Hematopoietic multipotent progenitor cell (in vitro differentiated cells): ENCODE results near the gene SCYGR3. TPM values are rescaled to one million over a fixed set of nuclear protein-coding genes. Genes with fewer than 3 reads are reported as not detected.

Source experiments
- DNase-seq, 3 donors: peaks; one replicate each; pipeline ENCODE4 v3.0.0-alpha.2; 2011 to 2015; ENCODE audit warnings: low read depth in 2 of 3, low spot score in 2 of 3
- total RNA-seq: library from RNA; depleted of rRNA; stranded (reverse); fragments of >200 nt; gene quantifications from one replicate; pipeline ENCODE4 v1.2.3, GENCODE V29; 2012

SCYGR3 gene
- not detected for total RNA-seq

- no peak for DNase-seq
These were observed at the start of gene SCYGR3 for GRCh38 chr2:227614740-227615139. TSS of gene SCYGR3 (minus strand) at chr2:227614840. CDS start at chr2:227614840, 0 bp downstream.

GRCh38 chr2:227661827-227662226 lies 47.2 kb upstream of the SCYGR3 start:
- DNase-seq: no peak

GRCh38 chr2:227661025-227661649 lies 46.5 kb upstream of the SCYGR3 start:
- DNase-seq: no peak

GRCh38 chr2:227657199-227657845 lies 42.7 kb upstream of the SCYGR3 start:
- no peak for DNase-seq

- no peak for DNase-seq
These were observed 40.8 kb upstream of the SCYGR3 start for GRCh38 chr2:227655454-227655853.

- no peak for DNase-seq
These were observed 39.8 kb upstream of the SCYGR3 start for GRCh38 chr2:227654426-227654825.

- DNase-seq: no peak
These were observed 38.8 kb upstream of the SCYGR3 start for GRCh38 chr2:227653419-227653818.

GRCh38 chr2:227643990-227644551 lies 29.4 kb upstream of the SCYGR3 start:
- no peak for DNase-seq

GRCh38 chr2:227642656-227643055 lies 28.0 kb upstream of the SCYGR3 start:
- no peak for DNase-seq

GRCh38 chr2:227634201-227634600 lies 19.6 kb upstream of the SCYGR3 start:
- DNase-seq: no peak

- DNase-seq: no peak
These were observed 18.2 kb upstream of the SCYGR3 start for GRCh38 chr2:227632827-227633226.

- DNase-seq: no peak
These were observed 15.7 kb upstream of the SCYGR3 start for GRCh38 chr2:227630322-227630721.

GRCh38 chr2:227629435-227629834 lies 14.8 kb upstream of the SCYGR3 start:
- DNase-seq: no peak

- no peak for DNase-seq
These were observed 13.1 kb upstream of the SCYGR3 start for GRCh38 chr2:227627769-227628168.

- no peak for DNase-seq
These were observed 12.0 kb upstream of the SCYGR3 start for GRCh38 chr2:227626580-227627151.

GRCh38 chr2:227625420-227625819 lies 10.8 kb upstream of the SCYGR3 start:
- no peak for DNase-seq

GRCh38 chr2:227623226-227623625 lies 8.6 kb upstream of the SCYGR3 start:
- no peak for DNase-seq

- no peak for DNase-seq
These were observed 2.9 kb upstream of the SCYGR3 start, which contains the start of gene SCYGR4 for GRCh38 chr2:227617316-227618230. TSS of gene SCYGR4 (plus strand) at chr2:227617498. CDS start at chr2:227617498, 0 bp downstream.

GRCh38 chr2:227616631-227617030 lies 2.0 kb upstream of the SCYGR3 start:
- no peak for DNase-seq

- no peak for DNase-seq
These were observed 1.3 kb upstream of the SCYGR3 start for GRCh38 chr2:227615906-227616305.

- DNase-seq: no peak
These were observed 541 bp upstream of the SCYGR3 start for GRCh38 chr2:227615181-227615580.
